ENCODE measurements around the gene EPS15. TPM values are rescaled to one million over a fixed set of nuclear protein-coding genes. Genes with fewer than 3 reads are reported as not detected.

Gene EPS15
- total and polyA plus RNA-seq, 9 of the 15 experiments (the other 6 are each of a cell fraction or from before 2014, with no cell fraction given): 23.1 to 69.0 (median 41.7) TPM

GRCh38 chr1:51421964-51422363, 97.1 kb downstream of the EPS15 start (continued):
- TF ChIP-seq ATF3 (IDR thresholded peaks at IDR 0.05) (peak; percentile 96), ATF3 (CRISPR knock-in tag; conservative IDR thresholded peaks at IDR 0.05) (no peak), NFIX (CRISPR knock-in tag; IDR thresholded peaks at IDR 0.05; ENCODE audit: low read depth) (no peak), ZNF785 (CRISPR knock-in tag; IDR thresholded peaks at IDR 0.05) (no peak), MEF2D (tag; conservative IDR thresholded peaks at IDR 0.05; ENCODE audit: low read depth) (no peak), SIRT6 (IDR thresholded peaks at IDR 0.05; ENCODE audit: low read depth, low read length) (no peak), FOXK2 (conservative IDR thresholded peaks at IDR 0.05 in 1 of 2, IDR thresholded peaks at IDR 0.05 in 1 of 2; ENCODE audit: low read depth in 2 of 2) (0 out of 4 replicates have a peak, but pooled peaks of 1 of the 2 experiments have one; percentile 2), EP400 (IDR thresholded peaks at IDR 0.05) (peak; percentile 74), TOE1 (IDR thresholded peaks at IDR 0.05; ENCODE audit: borderline replicate concordance) (peak; percentile 43; the same call in 1 of the 2 replicates), TOE1 (CRISPR knock-in tag; IDR thresholded peaks at IDR 0.05; ENCODE audit: borderline replicate concordance, low read depth) (no peak), PHF21A (IDR thresholded peaks at IDR 0.05; ENCODE audit: borderline replicate concordance, low read depth) (no peak), CREB1 (IDR thresholded peaks at IDR 0.05) (peak; percentile 74; the same call in 1 of the 2 replicates), CREB1 (CRISPR knock-in tag; IDR thresholded peaks at IDR 0.05) (0 out of 2 replicates have a peak, but pooled peaks have one; percentile 28), RFX1 (IDR thresholded peaks at IDR 0.05) (peak; percentile 88), IRF9 (tag; IDR thresholded peaks at IDR 0.05) (peak; percentile 70; the same call in 1 of the 2 replicates)

Measured in K562 (cell line).